MCF 10A (cell line): ENCODE results near the gene VAV2. TPM values are rescaled to one million over a fixed set of nuclear protein-coding genes. Genes with fewer than 3 reads are reported as not detected.

ENCODE experiments used
- BruUV-seq: library from RNA; stranded (reverse); fragments of 400-500 nt; replicated peaks from 2 replicates; lab custom pipeline; 2021; lab: Mats Ljungman, UMichigan
- CTCF ChIA-PET: fragments of 300-600 bp; sonication (Branson Sonifier 250); formaldehyde crosslinking; extraction: SDS; loops from one replicate; lab custom pipeline; 2021; ENCODE audit warnings: antibody characterized with exemption, inconsistent platforms; lab: Yijun Ruan, JAX
- POLR2A ChIA-PET: fragments of 300-600, 350-650 bp; sonication (Branson Sonifier 250); formaldehyde crosslinking; extraction: SDS; loops from one replicate; lab custom pipeline; 2020; ENCODE audit warnings: antibody characterized with exemption, inconsistent platforms; lab: Yijun Ruan, JAX
- DNase-seq: peaks from one replicate; pipeline ENCODE4 v3.0.0-alpha.2; 2018; ENCODE audit not compliant: unreplicated experiment
- H3K27ac Mint-ChIP-seq: one replicate; pipeline ENCODE4 v1.8.0; 2022; ENCODE audit warnings: mild to moderate bottlenecking, low read depth, mixed read lengths; ENCODE audit not compliant: unreplicated experiment
- H3K27me3 Mint-ChIP-seq: one replicate; pipeline ENCODE4 v1.8.0; 2022; ENCODE audit warnings: mixed read lengths; ENCODE audit not compliant: insufficient read depth, unreplicated experiment
- H3K36me3 Mint-ChIP-seq: one replicate; pipeline ENCODE4 v1.8.0; 2022; ENCODE audit warnings: mild to moderate bottlenecking, moderate library complexity, mixed read lengths; ENCODE audit not compliant: insufficient read depth, unreplicated experiment
- H3K4me1 Mint-ChIP-seq: one replicate; pipeline ENCODE4 v1.8.0; 2022; ENCODE audit warnings: mixed read lengths; ENCODE audit not compliant: insufficient read depth, unreplicated experiment
- H3K4me3 Mint-ChIP-seq: one replicate; pipeline ENCODE4 v1.8.0; 2022; ENCODE audit warnings: mild to moderate bottlenecking, moderate library complexity, mixed read lengths; ENCODE audit not compliant: unreplicated experiment
- H3K9me3 Mint-ChIP-seq: one replicate; pipeline ENCODE4 v1.8.0; 2022; ENCODE audit warnings: mixed read lengths; ENCODE audit not compliant: unreplicated experiment
- CTCF ChIP-seq: fragments of 200-600 bp; IDR thresholded peaks from one replicate; pipeline ENCODE4 v1.8.0; 2022; ENCODE audit warnings: antibody characterized with exemption, mild to moderate bottlenecking; ENCODE audit not compliant: unreplicated experiment
- intact Hi-C: fragments of 100-400 bp; cut with micrococcal nuclease; formaldehyde crosslinking; loops from 2 replicates; pipeline ENCODE4 v1.14.1; 2022
- total RNA-seq: library from RNA; stranded (reverse); gene quantifications from 2 replicates; pipeline ENCODE4 v1.2.3, GENCODE V29; 2022

VAV2 gene
- total RNA-seq, 1 experiment from 2014 or later, result 31.0 TPM

GRCh38 chr9:133760713-133761290, 231.3 kb downstream of the VAV2 start:
- H3K4me3 Mint-ChIP-seq, result no peak overlapping the region
- no peak overlapping the region for H3K27ac Mint-ChIP-seq
- ChIA-PET CTCF (interaction anchor here (0.6 to 1.1 kb wide), 3 partner anchors 47 to 235 kb away, joined by 3 to 7 read pairs (median 5); no protein-coding TSS in a partner anchor), POLR2A (interaction anchor here (0.6 to 0.7 kb wide), 3 partner anchors 347 to 1448 kb away, joined by 3 to 4 read pairs (median 3); no protein-coding TSS in a partner anchor)
- no peaks in the 10 kb centered on the region for H3K9me3 Mint-ChIP-seq
- no peaks in the 10 kb centered on the region for H3K4me1 Mint-ChIP-seq
- intact Hi-C loops, result no loop called here
- peaks cover 19% of the 10 kb centered on the region for H3K36me3 Mint-ChIP-seq
- BruUV-seq, result no TSS peak
- H3K27me3 Mint-ChIP-seq, result no peaks in the 10 kb centered on the region
- TF ChIP-seq CTCF, result no peak
- no peak for DNase-seq

- no peak for DNase-seq
- Mint-ChIP-seq H3K4me1 (no peaks in the 10 kb centered on the region), H3K36me3 (peaks cover 12% of the 10 kb centered on the region), H3K27ac (no peak overlapping the region), H3K27me3 (no peaks in the 10 kb centered on the region), H3K9me3 (no peaks in the 10 kb centered on the region), H3K4me3 (no peak overlapping the region)
- CTCF ChIA-PET, result interaction anchor here (0.7 to 1.2 kb wide), 3 partner anchors 22 to 235 kb away, joined by 3 to 5 read pairs (median 3); no protein-coding TSS in a partner anchor
- no TSS peak for BruUV-seq
- TF ChIP-seq CTCF, result no peak
- POLR2A ChIA-PET, result interaction anchor here (0.7 kb wide), 1 partner anchor 1449 kb away, joined by 3 read pairs; no protein-coding TSS in a partner anchor
- intact Hi-C loops, result no loop called here
Measured at GRCh38 chr9:133759946-133760345, 232.2 kb downstream of the VAV2 start.

GRCh38 chr9:133759146-133759900, 232.8 kb downstream of the VAV2 start:
- no peak overlapping the region for H3K4me3 Mint-ChIP-seq
- no TSS peak for BruUV-seq
- peaks cover 12% of the 10 kb centered on the region for H3K36me3 Mint-ChIP-seq
- no peak for TF ChIP-seq CTCF
- DNase-seq, result no peak
- intact Hi-C loops, result no loop called here
- ChIA-PET CTCF (interaction anchor here (0.6 to 1.4 kb wide), 4 partner anchors 17 to 604 kb away, joined by 3 to 4 read pairs (median 3); no protein-coding TSS in a partner anchor), POLR2A (no interaction called here)
- H3K27ac Mint-ChIP-seq, result no peak overlapping the region
- H3K4me1 Mint-ChIP-seq, result no peaks in the 10 kb centered on the region
- no peaks in the 10 kb centered on the region for H3K27me3 Mint-ChIP-seq
- no peaks in the 10 kb centered on the region for H3K9me3 Mint-ChIP-seq

GRCh38 chr9:133758228-133758627, 233.9 kb downstream of the VAV2 start:
- ChIA-PET POLR2A (no interaction called here), CTCF (interaction anchor here (0.8 to 1.4 kb wide), 2 partner anchors 16 to 83 kb away, joined by 3 to 5 read pairs; no protein-coding TSS in a partner anchor)
- Mint-ChIP-seq H3K4me3 (no peak overlapping the region), H3K27me3 (no peaks in the 10 kb centered on the region), H3K36me3 (peaks cover 12% of the 10 kb centered on the region), H3K9me3 (no peaks in the 10 kb centered on the region), H3K4me1 (no peaks in the 10 kb centered on the region), H3K27ac (no peak overlapping the region)
- intact Hi-C loops, result no loop called here
- no TSS peak for BruUV-seq
- no peak for DNase-seq
- TF ChIP-seq CTCF, result no peak
